Lower leg skin (tissue), 4 donors: ENCODE results near the gene JAK3. TPM values are rescaled to one million over a fixed set of nuclear protein-coding genes. Genes with fewer than 3 reads are reported as not detected.

Experiments used
- DNase-seq, 2 donors: peaks; one replicate each; pipeline ENCODE4 v3.0.0-alpha.2; 2019; ENCODE audit warnings: low spot score in 2 of 2
- H3K4me3 ChIP-seq: fragments of 200-600 bp; sonication (generic); 2 replicates; pipeline ENCODE4 v1.5.1; 2017; ENCODE audit warnings: mild to moderate bottlenecking, low read depth; ENCODE audit not compliant: poor library complexity, severe bottlenecking
- POLR2A ChIP-seq, 2 donors: fragments of 450-650 bp; IDR thresholded peaks; one replicate each; pipeline ENCODE4 v1.6.1; 2016 to 2017; ENCODE audit warnings: antibody characterized with exemption in 2 of 2, mild to moderate bottlenecking in 1 of 2, moderate library complexity in 1 of 2
- WGBS, 2 donors: methylation state at CpG; one replicate each; pipeline ENCODE4 v1.1.5; 2018; 5-methylcytosine and 5-hydroxymethylcytosine counted together
- intact Hi-C: fragments of 100-400 bp; cut with DNase I; formaldehyde crosslinking; loops from one replicate; pipeline ENCODE4 v1.15.0; 2023; ENCODE audit warnings: low total_unique reads
- total RNA-seq, 4 donors: library from RNA; depleted of rRNA; stranded (reverse); fragments of >200 nt; gene quantifications; one replicate each; pipeline ENCODE4 v1.1.0, GENCODE V29; 2016
- TF ChIP-seq, protein P1 (sequence below), 3 donors: fragments of 450-650 bp; IDR thresholded peaks; one replicate each; pipeline ENCODE4 v1.5.1; 2016; ENCODE audit warnings: antibody characterized with exemption in 3 of 3, mild to moderate bottlenecking in 3 of 3, moderate library complexity in 2 of 3

JAK3 gene
- total RNA-seq, 4 donors from 2014 or later = 2.1 to 4.0 (median 3.7) TPM

DNA sequence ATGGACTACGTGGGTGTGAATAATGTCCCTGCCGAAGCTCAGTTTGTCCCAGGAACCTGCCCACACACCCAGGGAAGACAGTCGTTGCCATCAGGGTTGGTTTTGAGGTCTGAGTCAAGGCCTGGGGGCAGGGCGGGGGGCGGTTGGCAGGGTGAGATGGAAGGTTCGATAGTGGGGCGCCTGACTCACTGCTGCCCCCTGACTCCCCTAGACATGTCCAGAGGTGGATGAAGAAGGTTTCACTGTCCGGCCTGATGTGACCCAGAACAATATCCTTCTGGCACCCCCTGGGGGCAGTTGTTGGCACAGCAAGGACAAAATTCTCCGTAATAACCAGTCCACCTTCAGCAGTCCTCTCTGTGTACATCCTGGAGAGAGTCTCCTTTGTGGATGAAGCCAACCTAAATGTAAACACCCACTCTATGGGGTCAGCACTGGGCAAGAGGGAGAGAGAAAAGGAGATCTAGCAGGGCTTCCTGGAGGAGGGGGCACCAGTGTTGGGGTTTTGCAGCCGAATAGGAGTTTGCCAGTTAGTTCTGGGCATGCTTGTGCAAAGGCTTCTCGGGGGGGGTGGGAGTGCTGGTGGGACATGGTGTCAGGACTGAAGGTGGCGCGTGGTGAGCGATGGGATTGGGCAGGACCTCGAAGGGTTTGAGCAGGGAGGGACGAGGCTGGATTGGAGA is 72.4 kb downstream of the JAK3 start:
- no peak for TF ChIP-seq POLR2A (IDR thresholded peaks at IDR 0.05)
- TF ChIP-seq, protein P1, sequence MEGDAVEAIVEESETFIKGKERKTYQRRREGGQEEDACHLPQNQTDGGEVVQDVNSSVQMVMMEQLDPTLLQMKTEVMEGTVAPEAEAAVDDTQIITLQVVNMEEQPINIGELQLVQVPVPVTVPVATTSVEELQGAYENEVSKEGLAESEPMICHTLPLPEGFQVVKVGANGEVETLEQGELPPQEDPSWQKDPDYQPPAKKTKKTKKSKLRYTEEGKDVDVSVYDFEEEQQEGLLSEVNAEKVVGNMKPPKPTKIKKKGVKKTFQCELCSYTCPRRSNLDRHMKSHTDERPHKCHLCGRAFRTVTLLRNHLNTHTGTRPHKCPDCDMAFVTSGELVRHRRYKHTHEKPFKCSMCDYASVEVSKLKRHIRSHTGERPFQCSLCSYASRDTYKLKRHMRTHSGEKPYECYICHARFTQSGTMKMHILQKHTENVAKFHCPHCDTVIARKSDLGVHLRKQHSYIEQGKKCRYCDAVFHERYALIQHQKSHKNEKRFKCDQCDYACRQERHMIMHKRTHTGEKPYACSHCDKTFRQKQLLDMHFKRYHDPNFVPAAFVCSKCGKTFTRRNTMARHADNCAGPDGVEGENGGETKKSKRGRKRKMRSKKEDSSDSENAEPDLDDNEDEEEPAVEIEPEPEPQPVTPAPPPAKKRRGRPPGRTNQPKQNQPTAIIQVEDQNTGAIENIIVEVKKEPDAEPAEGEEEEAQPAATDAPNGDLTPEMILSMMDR (IDR thresholded peaks at IDR 0.05) = no peak
- intact Hi-C loops = no loop called here
- no peak for DNase-seq
- 59 to 66% methylated on average over 14 to 16 of the region's 16 CpGs for WGBS, 2 donors
- H3K4me3 ChIP-seq = no peak overlapping the region

Other genes with a start within 250 kb of the JAK3 start
- gene UNC13A, start 159.6 kb downstream of the JAK3 start, total RNA-seq = not detected
- 10 to 100 TPM; 10.8 to 32.7 (median 24.5) TPM for gene MAP1S, start 128.5 kb downstream of the JAK3 start, total RNA-seq
- gene FCHO1, start 96.5 kb downstream of the JAK3 start, total RNA-seq = 10 to 100 TPM; 38.7 to 78.4 (median 56.3) TPM
- gene B3GNT3, start 52.8 kb downstream of the JAK3 start, total RNA-seq = 10 to 100 TPM in 2 of 4 donors, 1 to 10 TPM in 2; 2.9 to 18.3 (median 10.7) TPM
- not detected for gene INSL3, start 26.5 kb downstream of the JAK3 start, total RNA-seq
- gene RPL18A, start 11.9 kb upstream of the JAK3 start, total RNA-seq = 1,000 to 10,000 TPM; 2,094 to 3,301 (median 2,396) TPM
- not detected for gene SLC5A5, start 24.0 kb upstream of the JAK3 start, total RNA-seq
- gene CCDC124, start 85.0 kb upstream of the JAK3 start, total RNA-seq = 10 to 100 TPM; 32.6 to 91.9 (median 47.4) TPM
- gene KCNN1, start 119.1 kb upstream of the JAK3 start, total RNA-seq = under 1 TPM in 1 of 4 donors, not detected in 3; 0.36 TPM
- 10 to 100 TPM; 54.1 to 92.8 (median 73.5) TPM for gene ARRDC2, start 160.2 kb upstream of the JAK3 start, total RNA-seq
- under 1 TPM in 2 of 4 donors, not detected in 2; 0.34 to 0.58 TPM for gene IL12RB1, start 239.0 kb upstream of the JAK3 start, total RNA-seq
- 10 to 100 TPM; 12.9 to 19.8 (median 17.0) TPM for gene MAST3, start 249.8 kb upstream of the JAK3 start, total RNA-seq